Measurements from ENCODE around the gene KRI1. TPM values are rescaled to one million over a fixed set of nuclear protein-coding genes. Genes with fewer than 3 reads are reported as not detected.

Gene KRI1
- total RNA-seq, 1 experiment from 2014 or later = 57.4 TPM

GRCh38 chr19:10562609-10563008 is 3.2 kb downstream of the KRI1 start:
- Histone ChIP-seq H3T11ph (ENCODE audit: low read length) (no peak overlapping the region), H3K56ac (ENCODE audit: insufficient read length, low read depth, low read length) (no peak overlapping the region), H3K9ac (ENCODE audit: extremely low read depth, insufficient read length, low read length) (no peak overlapping the region), H2BK12ac (ENCODE audit: insufficient read length, low read depth, low read length) (no peak overlapping the region), H2AK5ac (ENCODE audit: insufficient read length, low read length) (no peak overlapping the region), H3K14ac (ENCODE audit: insufficient read depth, low read length) (no peak overlapping the region), H2BK15ac (ENCODE audit: low read depth, low read length) (no peak overlapping the region), H3K18ac (ENCODE audit: insufficient read length, low read depth, low read length) (no peak overlapping the region), H3K79me2 (ENCODE audit: insufficient read depth, low read length) (no peaks in the 10 kb centered on the region), H3K23me2 (ENCODE audit: insufficient read length, low read depth, low read length, poor library complexity, severe bottlenecking) (no peaks in the 10 kb centered on the region), H3K4me1 (ENCODE audit: insufficient read depth, low read length) (no peaks in the 10 kb centered on the region), H3K27me3 (ENCODE audit: insufficient read depth, low read length) (no peaks in the 10 kb centered on the region), H2AFZ (ENCODE audit: low read length) (no peak overlapping the region), H3K79me1 (ENCODE audit: insufficient read depth, low read depth, low read length, poor library complexity, severe bottlenecking) (no peaks in the 10 kb centered on the region), H2BK5ac (ENCODE audit: insufficient read length, low read length) (no peak overlapping the region), H3K27ac (ENCODE audit: insufficient read length, low read depth, low read length) (no peak overlapping the region), H4K8ac (replicated peaks; ENCODE audit: insufficient read length, low read depth, low read length) (no peak overlapping the region), H4K91ac (ENCODE audit: insufficient read length, low read depth, low read length) (no peak overlapping the region), H4K5ac (ENCODE audit: insufficient read length, low read depth, low read length) (no peak overlapping the region), H4K20me1 (ENCODE audit: control insufficient read depth, insufficient read depth, insufficient read length) (peaks cover 2% of the 10 kb centered on the region), H3K4ac (ENCODE audit: low read depth, low read length) (no peak overlapping the region), H2BK20ac (ENCODE audit: low read depth, low read length, poor library complexity, severe bottlenecking) (no peak overlapping the region), H2BK120ac (ENCODE audit: low read depth, low read length, poor library complexity, severe bottlenecking) (no peak overlapping the region), H3K9me3 (ENCODE audit: control insufficient read depth, low read depth, low read length) (no peaks in the 10 kb centered on the region), H3K4me2 (ENCODE audit: insufficient read depth, insufficient read length, low read length) (no peak overlapping the region), H3K23ac (ENCODE audit: insufficient read length, low read depth, low read length) (no peak overlapping the region)
- Mint-ChIP-seq H3K4me1 (peaks cover 22 to 23% of the 10 kb centered on the region in 2 experiments), H3K4me3 (no peak overlapping the region), H3K36me3 (ENCODE audit: insufficient read depth in 1 of 3, low read depth in 3 of 3) (peaks cover 33 to 53% (median 45%) of the 10 kb centered on the region in 3 experiments; a peak in 6 of 7 replicates), H3K27ac (no peak overlapping the region), H3K27me3 (ENCODE audit: low read depth) (peaks cover 10% of the 10 kb centered on the region), H3K9me3 (no peaks in the 10 kb centered on the region)
- DNase-seq = no peak
- no peak for TF ChIP-seq CTCF (conservative IDR thresholded peaks at IDR 0.05)
- no CpG with 5 or more reads among the region's 5 CpGs for WGBS (ENCODE audit: extremely low coverage, insufficient read length, low lambda C conversion rate)
